Activated T-helper 17 cell treated with anti-CD3 and anti-CD28 coated beads, Interleukin-2, amount 50 U/mL, for 72 hours (primary cell): Measurements from ENCODE around the gene SMCO3. TPM values are rescaled to one million over a fixed set of nuclear protein-coding genes. Genes with fewer than 3 reads are reported as not detected.
A peak's percentile ranks its signal among the peaks of the same experiment; 100 is the strongest.

ENCODE experiments used
- ATAC-seq: fragments of 150-1000 bp; cut with Tn5 transposase; replicated peaks from 2 replicates; pipeline ENCODE4 v1.10.0; 2021; ENCODE audit warnings: mild to moderate bottlenecking, moderate library complexity
- H3K27ac Mint-ChIP-seq: one replicate; pipeline ENCODE4 v1.8.0; 2022; ENCODE audit warnings: mixed read lengths
- H3K27me3 Mint-ChIP-seq: one replicate; pipeline ENCODE4 v1.8.0; 2022; ENCODE audit warnings: mixed read lengths
- H3K36me3 Mint-ChIP-seq: one replicate; pipeline ENCODE4 v1.8.0; 2022; ENCODE audit warnings: low read depth, mild to moderate bottlenecking, mixed read lengths
- H3K4me1 Mint-ChIP-seq: one replicate; pipeline ENCODE4 v1.8.0; 2022; ENCODE audit warnings: mixed read lengths
- H3K4me3 Mint-ChIP-seq: one replicate; pipeline ENCODE4 v1.8.0; 2022; ENCODE audit warnings: mild to moderate bottlenecking, mixed read lengths
- H3K9me3 Mint-ChIP-seq: one replicate; pipeline ENCODE4 v1.8.0; 2022; ENCODE audit warnings: mixed read lengths
- total RNA-seq, 2 donors: library from RNA; stranded (reverse); gene quantifications; one replicate each; pipeline ENCODE4 v1.2.3, GENCODE V29; 2022

The SMCO3 gene
- total RNA-seq, 2 donors from 2014 or later: not detected

DNA sequence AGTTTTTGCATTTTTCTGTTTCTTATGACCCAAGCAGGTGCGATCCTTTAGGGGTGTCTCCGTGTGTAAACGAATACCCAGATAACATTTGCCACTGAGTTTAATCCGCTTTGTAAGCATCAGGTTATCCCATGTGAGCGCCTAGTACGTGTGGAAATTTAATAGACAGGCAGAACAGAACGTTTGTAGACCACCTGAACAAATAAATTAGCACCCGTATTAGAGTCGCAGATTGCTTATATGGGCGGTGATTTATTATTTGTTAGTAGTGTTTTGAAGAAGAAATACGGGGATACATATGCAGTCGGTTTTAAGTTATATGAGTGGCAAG is 10.2 kb downstream of the SMCO3 start:
- ATAC-seq: peak; percentile 1
- no peak overlapping the region for H3K4me3 Mint-ChIP-seq
- H3K27me3 Mint-ChIP-seq: no peaks in the 10 kb centered on the region
- H3K9me3 Mint-ChIP-seq: no peaks in the 10 kb centered on the region
- H3K27ac Mint-ChIP-seq: no peak overlapping the region
- no peaks in the 10 kb centered on the region for H3K36me3 Mint-ChIP-seq
- peaks cover 11% of the 10 kb centered on the region for H3K4me1 Mint-ChIP-seq

DNA sequence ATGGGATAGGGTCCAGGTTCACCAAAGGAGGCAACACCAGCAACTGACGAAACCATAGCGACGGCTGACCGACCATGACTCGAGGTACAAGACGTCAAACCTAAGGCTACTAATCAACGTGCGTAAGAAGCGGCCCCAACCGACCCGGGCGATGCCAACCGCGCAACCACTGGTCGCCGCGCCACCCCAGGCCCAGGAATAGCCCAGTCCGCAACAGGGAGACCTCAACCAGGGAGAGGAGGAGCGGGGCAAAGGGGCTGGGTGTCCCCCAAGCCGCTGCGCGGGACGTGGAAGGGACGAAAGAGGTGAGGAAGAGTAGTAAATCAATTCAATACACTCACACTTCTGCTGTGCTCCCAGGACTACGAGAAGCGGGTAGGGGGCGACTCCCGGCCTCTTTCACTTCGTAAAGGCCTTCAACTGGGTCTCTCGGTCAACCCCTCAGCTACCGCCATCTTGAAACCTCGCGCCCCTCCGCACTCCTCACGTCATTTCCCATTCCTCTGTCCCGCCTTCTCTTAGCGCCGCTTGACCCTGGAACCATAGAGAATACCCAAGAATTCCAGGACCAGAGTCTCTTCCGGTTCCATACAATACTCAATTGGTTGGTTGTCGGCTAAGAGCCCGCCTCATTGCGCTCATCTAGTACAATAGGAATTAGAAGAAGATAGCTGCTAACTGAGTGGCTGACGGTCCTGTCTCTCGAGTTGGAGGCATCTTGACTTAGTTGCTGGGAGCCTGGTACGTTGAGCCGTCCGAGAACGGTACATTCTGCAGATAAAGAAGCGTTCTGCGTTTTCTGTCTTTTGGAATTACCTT is 10.8 kb downstream of the SMCO3 start, which contains the start of the genes C12orf60 and WBP11:
TSS of gene C12orf60 (plus strand) at position 660 of the 819 bp plus-strand sequence. CDS start 19,266 bp downstream, outside the sequence.
TSS of gene WBP11 (minus strand) at position 468 of the 819 bp plus-strand sequence. CDS start 2,095 bp downstream, outside the sequence.
- no peak within 1 kb of the TSS for H3K4me3 Mint-ChIP-seq
- ATAC-seq: peak; percentile 98
- H3K27me3 Mint-ChIP-seq: no peaks in the 10 kb centered on the region
- no peaks in the 10 kb centered on the region for H3K36me3 Mint-ChIP-seq
- peaks cover 11% of the 10 kb centered on the region for H3K4me1 Mint-ChIP-seq
- H3K9me3 Mint-ChIP-seq: no peaks in the 10 kb centered on the region
- no peak within 1 kb of the TSS for H3K27ac Mint-ChIP-seq

DNA sequence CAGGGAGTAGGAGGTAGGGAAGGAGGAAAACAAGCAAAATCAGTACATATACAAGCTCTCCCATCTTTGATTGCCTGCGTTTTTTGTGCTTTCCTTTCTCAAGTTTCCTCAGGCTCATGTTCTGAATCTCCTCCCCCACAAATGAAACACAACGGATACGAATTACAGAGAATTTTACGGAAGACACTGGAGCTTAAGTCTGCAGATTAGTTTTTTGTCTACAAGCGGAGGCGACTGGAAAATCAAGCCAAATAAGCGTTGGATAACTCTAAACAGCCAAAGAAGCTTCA is 11.3 kb downstream of the SMCO3 start:
- Mint-ChIP-seq H3K27me3 (no peaks in the 10 kb centered on the region), H3K36me3 (no peaks in the 10 kb centered on the region), H3K27ac (no peak overlapping the region), H3K9me3 (no peaks in the 10 kb centered on the region), H3K4me3 (no peak overlapping the region), H3K4me1 (peaks cover 11% of the 10 kb centered on the region)
- no peak for ATAC-seq

DNA sequence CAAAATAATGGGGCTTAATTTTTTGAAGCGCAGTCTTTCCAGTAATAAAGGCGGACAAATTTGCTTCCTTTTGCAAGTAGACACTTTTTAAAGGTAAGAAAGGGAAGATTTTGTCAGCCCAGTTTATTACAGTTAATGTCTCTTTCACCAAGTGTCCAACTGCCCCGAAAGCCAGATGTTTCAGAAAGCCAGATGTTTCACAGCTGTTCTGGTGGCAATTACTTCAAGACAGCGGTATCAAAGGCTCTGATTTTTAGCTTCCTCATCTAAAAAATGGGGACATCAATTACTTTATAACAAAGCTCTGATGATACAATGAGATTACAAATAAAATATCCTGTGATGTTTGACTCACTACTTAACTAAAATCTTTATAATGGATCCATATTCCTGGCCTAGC is 11.7 kb downstream of the SMCO3 start:
- Mint-ChIP-seq H3K27ac (no peak overlapping the region), H3K9me3 (no peaks in the 10 kb centered on the region), H3K4me3 (no peak overlapping the region), H3K27me3 (no peaks in the 10 kb centered on the region), H3K4me1 (peaks cover 11% of the 10 kb centered on the region), H3K36me3 (no peaks in the 10 kb centered on the region)
- no peak for ATAC-seq

DNA sequence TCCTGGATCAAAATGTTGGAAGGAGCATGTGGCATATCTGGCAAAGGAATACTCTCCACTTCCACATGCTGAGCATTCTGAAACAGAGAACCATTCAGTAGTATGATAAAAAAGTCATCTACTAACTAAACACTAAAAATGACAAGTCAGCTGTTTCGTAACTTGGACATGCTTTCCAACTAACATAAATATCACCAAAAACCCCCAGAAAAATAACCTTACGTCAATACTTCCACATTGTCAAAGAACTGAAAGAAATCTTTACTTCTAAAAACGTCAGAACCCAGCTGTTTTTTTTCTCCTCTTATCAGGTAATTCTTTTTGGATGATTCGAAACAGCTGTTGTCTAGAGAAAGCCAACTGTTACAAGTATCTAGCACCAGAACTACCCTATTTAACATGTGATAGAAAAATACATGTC is 18.9 kb downstream of the SMCO3 start:
- Mint-ChIP-seq H3K27me3 (no peaks in the 10 kb centered on the region), H3K36me3 (no peaks in the 10 kb centered on the region), H3K9me3 (no peaks in the 10 kb centered on the region), H3K4me1 (peaks cover 5% of the 10 kb centered on the region), H3K27ac (peak overlapping the region; percentile 8), H3K4me3 (no peak overlapping the region)
- no peak for ATAC-seq

DNA sequence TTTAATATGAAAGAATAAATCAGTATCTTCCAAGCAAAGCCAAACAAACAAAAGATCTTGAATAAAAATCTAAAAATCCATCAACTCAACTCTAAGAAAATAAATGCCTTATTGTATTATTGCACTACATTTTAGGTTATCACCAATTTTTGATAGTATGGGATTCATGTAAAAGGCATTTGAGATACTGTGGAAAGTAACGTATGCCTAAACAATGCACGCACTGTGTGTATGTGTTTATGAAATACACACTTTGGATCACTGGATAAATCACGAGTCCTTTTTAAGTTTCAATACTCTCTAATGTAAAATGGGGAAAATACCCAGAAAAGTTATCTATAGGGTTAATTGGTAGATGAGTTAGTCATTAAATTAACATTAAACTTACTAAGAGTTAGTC is 28.4 kb downstream of the SMCO3 start:
- Mint-ChIP-seq H3K4me1 (no peaks in the 10 kb centered on the region), H3K9me3 (no peaks in the 10 kb centered on the region), H3K36me3 (no peaks in the 10 kb centered on the region), H3K27me3 (no peaks in the 10 kb centered on the region), H3K4me3 (no peak overlapping the region), H3K27ac (no peak overlapping the region)
- no peak for ATAC-seq

DNA sequence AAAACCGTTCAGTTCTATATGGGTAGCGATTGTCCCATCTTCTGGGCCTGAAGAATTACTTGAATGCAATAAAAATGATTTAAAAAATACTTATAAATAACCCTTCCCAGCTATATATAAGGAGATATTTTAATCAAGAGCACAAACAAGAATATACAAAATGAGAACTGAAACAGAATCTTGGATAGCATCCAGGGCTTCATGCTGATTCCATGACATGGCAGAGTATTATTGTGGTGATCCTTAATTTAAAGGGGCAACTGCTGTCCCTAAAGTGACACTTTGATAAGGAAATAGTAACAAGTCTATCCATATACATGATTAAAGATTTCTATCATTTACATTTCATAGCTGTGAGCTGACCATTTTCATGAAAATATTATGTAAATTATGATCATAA is 29.5 kb downstream of the SMCO3 start:
- no peak for ATAC-seq
- Mint-ChIP-seq H3K36me3 (no peaks in the 10 kb centered on the region), H3K27me3 (no peaks in the 10 kb centered on the region), H3K4me1 (no peaks in the 10 kb centered on the region), H3K27ac (no peak overlapping the region), H3K4me3 (no peak overlapping the region), H3K9me3 (no peaks in the 10 kb centered on the region)

DNA sequence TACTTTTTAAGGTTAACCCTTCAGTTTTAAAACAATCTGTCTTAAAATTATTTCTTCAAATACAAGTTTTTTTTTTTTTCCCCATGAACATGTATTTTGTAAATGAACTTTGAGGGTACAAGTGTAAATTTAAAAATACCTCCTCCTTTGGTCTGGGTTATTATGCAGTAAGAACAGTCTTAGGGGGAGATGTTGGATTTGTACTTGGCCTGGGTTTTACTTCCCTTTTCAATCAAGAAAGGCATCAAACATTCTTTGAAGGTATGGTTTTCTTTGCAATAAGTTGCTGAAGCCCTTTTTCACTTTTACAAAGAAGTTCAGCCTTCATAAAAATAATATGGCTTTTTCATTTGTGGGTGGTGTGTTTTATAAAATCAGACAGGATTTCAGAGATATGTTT is 31.2 kb downstream of the SMCO3 start:
- no peak for ATAC-seq
- no peak overlapping the region for H3K4me3 Mint-ChIP-seq

DNA sequence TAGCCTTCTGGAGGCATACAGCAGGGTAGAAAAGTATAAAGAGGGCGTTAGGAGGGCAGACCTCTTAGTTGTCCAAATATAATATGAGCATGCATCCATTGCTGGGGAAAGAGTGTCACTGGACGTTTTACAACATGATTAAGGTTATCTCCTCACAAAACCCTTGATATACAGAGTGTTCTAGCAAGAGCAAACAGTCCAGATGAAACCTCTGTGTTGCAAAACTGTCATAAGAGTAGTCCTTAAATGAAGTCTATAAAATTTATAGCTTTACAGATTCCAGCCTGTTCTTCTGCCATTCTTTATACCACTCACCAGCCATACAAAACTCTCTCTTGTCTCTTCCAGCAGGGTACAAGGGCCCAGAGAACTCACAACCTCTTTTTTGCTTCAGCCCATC is 32.4 kb downstream of the SMCO3 start:
- ATAC-seq: no peak
- Mint-ChIP-seq H3K36me3 (no peaks in the 10 kb centered on the region), H3K4me3 (no peak overlapping the region), H3K27ac (no peak overlapping the region), H3K9me3 (no peaks in the 10 kb centered on the region), H3K4me1 (no peaks in the 10 kb centered on the region), H3K27me3 (no peaks in the 10 kb centered on the region)

More for the DNA sequence above, 31.2 kb downstream of the SMCO3 start:
- H3K9me3 Mint-ChIP-seq: no peaks in the 10 kb centered on the region
- no peaks in the 10 kb centered on the region for H3K36me3 Mint-ChIP-seq
- no peaks in the 10 kb centered on the region for H3K4me1 Mint-ChIP-seq
- H3K27ac Mint-ChIP-seq: no peak overlapping the region
- no peaks in the 10 kb centered on the region for H3K27me3 Mint-ChIP-seq

DNA sequence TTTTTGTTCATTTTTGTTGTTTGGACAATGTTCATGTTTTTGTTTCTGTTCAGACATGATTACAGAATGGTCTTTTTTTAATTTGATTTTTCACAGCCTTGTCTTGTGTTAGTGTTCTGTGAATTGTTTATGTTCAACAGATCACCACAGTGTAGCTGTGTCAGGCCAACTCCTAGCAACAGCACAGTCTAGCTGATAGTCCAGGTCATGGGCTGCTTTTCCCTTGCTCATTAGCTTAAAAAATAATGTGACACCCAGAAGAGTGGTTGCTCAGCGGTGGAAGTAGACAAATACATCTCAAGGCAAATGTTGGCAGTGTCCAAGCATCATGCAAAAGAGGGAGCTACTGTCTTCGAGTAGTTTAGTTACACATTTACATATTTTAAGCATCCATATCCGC is 33.1 kb downstream of the SMCO3 start:
- Mint-ChIP-seq H3K4me1 (peaks cover 4% of the 10 kb centered on the region), H3K36me3 (no peaks in the 10 kb centered on the region), H3K4me3 (no peak overlapping the region), H3K27ac (no peak overlapping the region), H3K27me3 (no peaks in the 10 kb centered on the region), H3K9me3 (no peaks in the 10 kb centered on the region)
- ATAC-seq: no peak

DNA sequence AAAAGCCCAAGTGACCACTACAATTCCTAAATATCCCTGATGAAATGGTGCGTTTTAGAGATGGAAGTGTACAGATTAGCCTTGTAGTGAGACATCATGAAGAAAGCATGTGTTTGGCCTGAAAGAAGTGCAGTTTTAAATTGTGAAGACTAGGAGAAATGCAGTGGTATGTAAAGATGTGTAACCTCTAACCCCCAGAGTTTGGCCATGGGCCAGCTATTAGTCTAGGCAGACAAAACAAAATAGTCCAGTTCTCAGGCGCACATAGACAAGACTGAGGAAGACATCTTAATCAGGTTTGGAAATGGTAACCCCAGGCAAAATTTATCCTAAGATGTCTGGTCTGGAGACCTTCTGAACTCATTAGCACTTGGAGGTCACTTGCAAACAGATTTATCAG is 34.1 kb downstream of the SMCO3 start:
- Mint-ChIP-seq H3K9me3 (no peaks in the 10 kb centered on the region), H3K4me1 (peaks cover 8% of the 10 kb centered on the region), H3K4me3 (no peak overlapping the region), H3K36me3 (peaks cover 5% of the 10 kb centered on the region), H3K27ac (no peak overlapping the region), H3K27me3 (no peaks in the 10 kb centered on the region)
- ATAC-seq: no peak

DNA sequence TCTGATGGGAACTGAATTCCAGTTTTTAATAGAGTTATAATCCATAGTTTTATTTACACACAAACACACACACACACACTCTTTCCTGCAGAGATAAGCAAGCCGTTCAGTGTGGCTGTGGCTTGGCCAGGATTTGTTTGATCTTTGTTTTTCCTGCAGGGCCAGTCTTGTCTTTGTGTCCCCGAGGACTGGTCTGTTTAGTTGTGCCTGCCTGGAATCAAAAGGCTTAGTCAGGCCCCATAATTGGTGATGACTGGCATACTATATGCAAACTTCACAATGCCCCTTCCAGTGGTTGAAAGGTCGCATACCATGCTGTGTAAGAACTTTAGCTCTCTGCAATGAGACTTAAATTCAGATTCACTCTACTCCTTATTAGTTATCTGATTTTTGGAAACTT is 36.7 kb downstream of the SMCO3 start:
- Mint-ChIP-seq H3K27me3 (no peaks in the 10 kb centered on the region), H3K36me3 (peaks cover 16% of the 10 kb centered on the region), H3K27ac (no peak overlapping the region), H3K4me1 (peaks cover 9% of the 10 kb centered on the region), H3K4me3 (no peak overlapping the region), H3K9me3 (no peaks in the 10 kb centered on the region)
- ATAC-seq: no peak

DNA sequence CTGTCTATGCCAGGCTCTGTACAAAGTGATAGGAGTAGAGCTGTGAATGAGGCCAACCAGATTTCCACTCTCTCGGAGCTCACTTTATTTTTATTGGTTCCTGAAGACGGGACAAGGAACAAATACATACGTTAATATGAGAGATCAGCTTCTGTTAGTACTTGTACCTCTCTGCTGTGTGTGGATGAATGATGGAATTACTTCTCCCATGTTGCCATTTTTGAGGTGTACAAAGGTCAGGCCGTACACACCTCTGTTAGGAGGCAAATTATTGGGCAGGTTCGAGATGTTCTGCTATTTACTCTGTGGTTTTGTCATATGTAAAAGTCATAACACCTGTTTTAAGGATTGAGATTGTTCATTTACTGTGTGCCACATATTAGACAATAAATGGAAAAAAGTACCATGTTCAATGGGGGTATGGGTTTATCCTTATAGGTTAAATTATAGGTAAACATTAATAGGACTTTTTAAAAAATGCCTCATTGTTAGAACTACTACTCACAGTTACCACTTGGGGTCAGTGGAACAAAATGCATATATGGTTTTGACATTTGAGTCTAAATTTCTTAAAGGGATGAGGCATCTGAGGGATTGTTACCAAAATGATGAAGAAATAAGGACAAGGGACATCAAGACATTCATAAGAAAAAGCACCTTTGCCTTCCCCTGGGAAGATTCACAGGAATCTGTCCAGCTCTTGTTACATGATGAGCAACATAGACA is 37.6 kb downstream of the SMCO3 start:
- peaks cover 16% of the 10 kb centered on the region for H3K4me1 Mint-ChIP-seq
- peak overlapping the region; percentile 95 for H3K27ac Mint-ChIP-seq

DNA sequence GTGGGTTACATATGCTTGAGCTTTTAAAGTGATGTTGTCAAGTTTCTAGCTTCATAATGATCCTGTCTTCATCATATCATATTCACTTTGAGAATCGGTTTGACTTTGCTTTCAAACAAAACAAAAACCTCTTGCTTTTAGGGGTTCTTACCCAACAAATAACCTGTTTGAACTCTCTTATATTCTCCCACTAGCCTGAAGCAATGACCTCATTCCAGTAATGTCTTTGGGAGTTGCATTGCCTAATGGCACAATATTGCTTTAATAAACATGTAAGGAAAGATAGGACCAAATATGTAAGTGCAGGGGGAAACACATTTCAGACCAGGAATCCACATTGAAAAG is 38.4 kb downstream of the SMCO3 start:
- H3K9me3 Mint-ChIP-seq: no peaks in the 10 kb centered on the region
- peak overlapping the region; percentile 95 for H3K27ac Mint-ChIP-seq
- peaks cover 30% of the 10 kb centered on the region for H3K36me3 Mint-ChIP-seq
- no peaks in the 10 kb centered on the region for H3K27me3 Mint-ChIP-seq
- H3K4me1 Mint-ChIP-seq: peaks cover 16% of the 10 kb centered on the region
- ATAC-seq: no peak
- peak overlapping the region; percentile 99 for H3K4me3 Mint-ChIP-seq

More for the DNA sequence above, 37.6 kb downstream of the SMCO3 start:
- ATAC-seq: no peak
- H3K9me3 Mint-ChIP-seq: no peaks in the 10 kb centered on the region
- peak overlapping the region; percentile 99 for H3K4me3 Mint-ChIP-seq
- peaks cover 22% of the 10 kb centered on the region for H3K36me3 Mint-ChIP-seq
- H3K27me3 Mint-ChIP-seq: no peaks in the 10 kb centered on the region

DNA sequence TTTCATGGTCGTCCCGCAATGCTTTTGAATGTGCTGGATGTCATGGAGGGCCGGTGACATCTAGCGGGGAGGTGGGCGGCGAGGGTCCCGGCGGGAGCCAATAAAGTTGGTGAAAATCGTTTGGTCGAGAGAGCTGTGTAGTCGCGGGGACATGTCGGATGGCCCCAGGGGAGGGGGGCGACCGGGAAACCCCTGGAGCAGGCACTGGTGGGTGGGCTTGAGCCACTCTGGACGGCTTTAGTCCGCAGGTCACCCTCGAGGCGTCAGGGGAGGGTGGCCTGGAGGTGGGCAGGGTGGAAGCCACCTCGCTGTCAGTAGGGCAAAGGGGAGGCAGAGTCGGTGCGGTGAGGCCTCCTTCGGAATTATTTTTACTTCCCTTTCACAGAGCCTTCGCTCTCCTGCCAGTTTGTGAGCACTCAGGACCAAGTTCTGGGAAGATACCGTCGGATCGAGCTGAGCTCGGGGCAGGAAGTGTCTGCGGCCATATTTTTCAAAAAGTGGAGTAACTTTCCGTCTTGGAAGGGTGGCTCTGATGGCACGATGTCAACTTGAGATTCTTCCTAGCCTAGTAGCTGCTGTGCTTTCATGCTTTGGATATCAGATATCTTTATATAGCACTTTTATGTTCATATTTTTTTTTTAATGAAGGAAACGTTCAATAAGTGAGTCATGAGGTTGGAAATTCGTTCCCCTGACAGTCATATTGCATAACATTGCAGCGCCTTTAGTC is 38.9 kb downstream of the SMCO3 start:
- Mint-ChIP-seq H3K27ac (peak overlapping the region; percentile 95), H3K4me3 (peak overlapping the region; percentile 99), H3K4me1 (peaks cover 16% of the 10 kb centered on the region), H3K9me3 (no peaks in the 10 kb centered on the region), H3K36me3 (peaks cover 35% of the 10 kb centered on the region), H3K27me3 (no peaks in the 10 kb centered on the region)
- ATAC-seq: no peak
